Measurements from ENCODE around the gene NAA38. TPM values are rescaled to one million over a fixed set of nuclear protein-coding genes. Genes with fewer than 3 reads are reported as not detected.
A peak's percentile ranks its signal among the peaks of the same experiment; 100 is the strongest.

Gene NAA38
- total and polyA plus RNA-seq, 7 experiments from 2014 or later: 22.1 to 132 (median 30.3) TPM

GRCh38 chr17:7835814-7836595, 21.4 kb downstream of the NAA38 start:
- Mint-ChIP-seq H3K4me3 (peak overlapping the region; percentile 91 to 99 (median 96)), H3K4me1 (peaks cover 36 to 68% (median 52%) of the 10 kb centered on the region in 7 donors), H3K36me3 (peaks cover 0 to 10% (median 3%) of the 10 kb centered on the region in 5 donors), H3K27ac (peak overlapping the region; percentile 90 to 100 (median 98)), H3K9me3 (peaks cover 0 to 6% (median 0%) of the 10 kb centered on the region in 11 donors), H3K27me3 (peaks cover 0 to 20% (median 0%) of the 10 kb centered on the region in 5 donors)
- no peaks in the 10 kb centered on the region for H3K9me3 ChIP-seq (ENCODE audit: control insufficient read depth in 2 of 3, low read length in 3 of 3)
- POLR2A ChIA-PET: interaction anchor here (0.6 to 9.7 kb wide), 14 partner anchors 8 to 411 kb away, joined by 3 to 89 read pairs (median 6); partner anchors contain the start of genes CYB5D1, MPDU1, NAA38 and RNF227
- H3K4me3 ChIP-seq (ENCODE audit: low read length): peak overlapping the region; percentile 96
- peaks cover 0 to 3% (median 0%) of the 10 kb centered on the region in 3 experiments for H3K36me3 ChIP-seq (ENCODE audit: control insufficient read depth in 2 of 3, insufficient read depth in 3 of 3, low read length in 3 of 3)
- H3K27me3 ChIP-seq (ENCODE audit: control insufficient read depth in 2 of 2, insufficient read depth in 2 of 2, low read length in 2 of 2): no peaks in the 10 kb centered on the region
- DNase-seq: peak in 4 of 9 donors; percentile 40 to 71 (median 58)
- ATAC-seq: no peak
- H3K4me1 ChIP-seq (ENCODE audit: control insufficient read depth in 2 of 2, insufficient read depth in 2 of 2, low read length in 2 of 2): peaks cover 31 to 46% of the 10 kb centered on the region in 2 donors
- intact Hi-C loops (cut with micrococcal nuclease): loop anchor here (1.0 to 10.0 kb wide), 14 partner anchors 8 to 821 kb away; partner anchors contain the start of genes ACADVL (in 1 of the 2), ALOXE3 (in 1 of the 2), CNTROB (in 1 of the 2) and DLG4 (in 1 of the 2)
- CTCF ChIA-PET: interaction anchor here (0.5 to 4.4 kb wide), 7 partner anchors 9 to 342 kb away, joined by 3 to 43 read pairs (median 3); no protein-coding TSS in a partner anchor
- peak overlapping the region; percentile 96 for H3K27ac ChIP-seq (ENCODE audit: low read depth, low read length)

GRCh38 chr17:7834957-7835813, 22.2 kb downstream of the NAA38 start:
- H3K4me3 ChIP-seq (ENCODE audit: low read length): peak overlapping the region; percentile 96
- H3K4me1 Mint-ChIP-seq: peaks cover 28 to 60% (median 44%) of the 10 kb centered on the region in 7 donors
- peaks cover 0 to 28% (median 0%) of the 10 kb centered on the region in 5 donors for H3K27me3 Mint-ChIP-seq
- ChIA-PET POLR2A (interaction anchor here (0.6 to 9.7 kb wide), 22 partner anchors 9 to 800 kb away, joined by 3 to 89 read pairs (median 4); partner anchors contain the start of genes ACAP1, CYB5D1, MPDU1 and NAA38), CTCF (interaction anchor here (0.5 to 4.4 kb wide), 11 partner anchors 10 to 341 kb away, joined by 3 to 43 read pairs (median 4); partner anchors contain the start of gene NAA38)
- peaks cover 0 to 3% (median 0%) of the 10 kb centered on the region in 3 experiments for H3K36me3 ChIP-seq (ENCODE audit: control insufficient read depth in 2 of 3, insufficient read depth in 3 of 3, low read length in 3 of 3)
- peaks cover 29 to 38% of the 10 kb centered on the region in 2 donors for H3K4me1 ChIP-seq (ENCODE audit: control insufficient read depth in 2 of 2, insufficient read depth in 2 of 2, low read length in 2 of 2)
- intact Hi-C loops (cut with micrococcal nuclease): loop anchor here (1.0 to 10.0 kb wide), 17 partner anchors 9 to 820 kb away; partner anchors contain the start of genes NAA38 (in 2 of the 2), ACADVL (in 1 of the 2), ALOXE3 (in 1 of the 2) and CNTROB (in 1 of the 2)
- no peaks in the 10 kb centered on the region for H3K9me3 ChIP-seq (ENCODE audit: control insufficient read depth in 2 of 3, low read length in 3 of 3)
- H3K27me3 ChIP-seq (ENCODE audit: control insufficient read depth in 2 of 2, insufficient read depth in 2 of 2, low read length in 2 of 2): no peaks in the 10 kb centered on the region
- H3K4me3 Mint-ChIP-seq: peak overlapping the region; percentile 91 to 99 (median 96)
- peak overlapping the region; percentile 96 for H3K27ac ChIP-seq (ENCODE audit: low read depth, low read length)
- H3K27ac Mint-ChIP-seq: peak overlapping the region; percentile 95 to 100 (median 99)
- ATAC-seq (peak; percentile 70), DNase-seq (peak; percentile 76 to 97 (median 95))
- peaks cover 0 to 6% (median 0%) of the 10 kb centered on the region in 11 donors for H3K9me3 Mint-ChIP-seq
- peaks cover 0 to 6% (median 0%) of the 10 kb centered on the region in 5 donors for H3K36me3 Mint-ChIP-seq

- no peaks in the 10 kb centered on the region for H3K27me3 ChIP-seq (ENCODE audit: control insufficient read depth in 2 of 2, insufficient read depth in 2 of 2, low read length in 2 of 2)
- H3K36me3 ChIP-seq (ENCODE audit: control insufficient read depth in 2 of 3, insufficient read depth in 3 of 3, low read length in 3 of 3): peaks cover 0 to 3% (median 0%) of the 10 kb centered on the region in 3 experiments
- H3K27me3 Mint-ChIP-seq: peaks cover 0 to 29% (median 0%) of the 10 kb centered on the region in 5 donors
- ChIA-PET CTCF (interaction anchor here (0.6 to 4.4 kb wide), 9 partner anchors 11 to 155 kb away, joined by 3 to 43 read pairs (median 5); partner anchors contain the start of gene NAA38), POLR2A (interaction anchor here (0.6 to 9.7 kb wide), 20 partner anchors 9 to 799 kb away, joined by 3 to 89 read pairs (median 4); partner anchors contain the start of genes ACAP1, CYB5D1, MPDU1 and NAA38)
- H3K27ac ChIP-seq (ENCODE audit: low read depth, low read length): peak overlapping the region; percentile 96
- intact Hi-C loops (cut with micrococcal nuclease): loop anchor here (1.0 to 10.0 kb wide), 13 partner anchors 10 to 820 kb away; partner anchors contain the start of genes ACADVL (in 1 of the 2), ALOXE3 (in 1 of the 2), CNTROB (in 1 of the 2) and DLG4 (in 1 of the 2)
- H3K4me3 ChIP-seq (ENCODE audit: low read length): peak overlapping the region; percentile 96
- H3K36me3 Mint-ChIP-seq: peaks cover 0 to 4% (median 0%) of the 10 kb centered on the region in 5 donors
- H3K9me3 ChIP-seq (ENCODE audit: control insufficient read depth in 2 of 3, low read length in 3 of 3): no peaks in the 10 kb centered on the region
- H3K9me3 Mint-ChIP-seq: peaks cover 0 to 6% (median 0%) of the 10 kb centered on the region in 11 donors
- peak overlapping the region; percentile 91 to 99 (median 96) for H3K4me3 Mint-ChIP-seq
- H3K4me1 Mint-ChIP-seq: peaks cover 23 to 54% (median 37%) of the 10 kb centered on the region in 7 donors
- peaks cover 29 to 32% of the 10 kb centered on the region in 2 donors for H3K4me1 ChIP-seq (ENCODE audit: control insufficient read depth in 2 of 2, insufficient read depth in 2 of 2, low read length in 2 of 2)
- peak overlapping the region; percentile 95 to 100 (median 99) for H3K27ac Mint-ChIP-seq
- peak in 1 of 9 donors; percentile 75 for DNase-seq
- ATAC-seq: peak; percentile 8
These were observed 22.8 kb downstream of the NAA38 start for GRCh38 chr17:7834542-7834956.

- Mint-ChIP-seq H3K27ac (peak within 1 kb of the TSS; percentile 95 to 100 (median 99)), H3K4me1 (peaks cover 17 to 48% (median 31%) of the 10 kb centered on the region in 7 donors), H3K9me3 (peaks cover 0 to 6% (median 0%) of the 10 kb centered on the region in 11 donors), H3K27me3 (peaks cover 0 to 35% (median 0%) of the 10 kb centered on the region in 5 donors), H3K36me3 (no peaks in the 10 kb centered on the region), H3K4me3 (peak within 1 kb of the TSS; percentile 91 to 99 (median 96))
- no peaks in the 10 kb centered on the region for H3K27me3 ChIP-seq (ENCODE audit: control insufficient read depth in 2 of 2, insufficient read depth in 2 of 2, low read length in 2 of 2)
- H3K27ac ChIP-seq (ENCODE audit: low read depth, low read length): peak within 1 kb of the TSS; percentile 96
- peaks cover 25 to 26% of the 10 kb centered on the region in 2 donors for H3K4me1 ChIP-seq (ENCODE audit: control insufficient read depth in 2 of 2, insufficient read depth in 2 of 2, low read length in 2 of 2)
- POLR2A ChIA-PET: interaction anchor here (0.9 to 9.7 kb wide), 15 partner anchors 8 to 350 kb away, joined by 3 to 89 read pairs (median 7); partner anchors contain the start of genes CYB5D1, MPDU1, NAA38 and POLR2A
- CTCF ChIA-PET: interaction anchor here (0.5 to 4.4 kb wide), 11 partner anchors 11 to 195 kb away, joined by 3 to 43 read pairs (median 5); partner anchors contain the start of gene NAA38
- peaks cover 0 to 3% (median 0%) of the 10 kb centered on the region in 3 experiments for H3K36me3 ChIP-seq (ENCODE audit: control insufficient read depth in 2 of 3, insufficient read depth in 3 of 3, low read length in 3 of 3)
- intact Hi-C loops (cut with micrococcal nuclease): loop anchor here (1.0 to 10.0 kb wide), 13 partner anchors 10 to 819 kb away; partner anchors contain the start of genes ACADVL (in 1 of the 2), ALOXE3 (in 1 of the 2), CNTROB (in 1 of the 2) and DLG4 (in 1 of the 2)
- ATAC-seq (peak; percentile 67), DNase-seq (peak; percentile 80 to 91 (median 90))
- H3K9me3 ChIP-seq (ENCODE audit: control insufficient read depth in 2 of 3, low read length in 3 of 3): no peaks in the 10 kb centered on the region
- peak within 1 kb of the TSS; percentile 96 for H3K4me3 ChIP-seq (ENCODE audit: low read length)
These were observed 23.4 kb downstream of the NAA38 start, which contains the start of gene KDM6B for GRCh38 chr17:7833795-7834541. Gene KDM6B, plus strand, starts transcription at chr17:7834217. Its CDS starts 11,338 bp downstream, at chr17:7845555.

All from naive thymus-derived CD4-positive, alpha-beta T cell (primary cell).